ENCODE results near the gene CTTNBP2NL.
"Not testable (repeated sequence)": the region's sequence is repeated elsewhere in the genome, so short reads cannot be mapped to it uniquely, and the experiment has no call there.

Gene CTTNBP2NL

DNA sequence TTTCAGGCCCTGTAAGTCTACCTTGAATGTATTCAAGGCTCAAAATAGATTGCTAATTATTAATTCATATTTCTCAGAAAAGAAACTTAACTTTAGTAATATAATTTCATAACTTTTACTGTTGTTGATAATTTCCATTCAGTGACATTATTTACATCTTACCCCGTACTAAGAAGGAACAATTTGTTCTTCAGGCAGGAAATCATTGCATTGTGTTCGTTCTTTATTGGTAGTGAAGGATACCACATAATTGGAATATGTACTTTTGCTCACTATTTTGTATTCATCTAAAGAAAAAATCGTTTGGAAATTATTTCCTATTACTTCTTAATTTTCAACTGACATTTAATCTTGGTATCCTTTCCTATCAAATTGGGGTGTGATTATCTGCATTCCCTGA, 39.4 kb downstream of the CTTNBP2NL start:
- peaks cover 4% of the 10 kb centered on the region for H3K36me3 ChIP-seq (ENCODE audit: control insufficient read depth, low read depth, low read length)
- no peaks in the 10 kb centered on the region for H3K9me3 ChIP-seq (ENCODE audit: control insufficient read depth, low read depth, low read length)
- H3K4me1 ChIP-seq (ENCODE audit: control insufficient read depth, low read depth, low read length) = no peaks in the 10 kb centered on the region
- H3K9ac ChIP-seq (ENCODE audit: low read length) = no peak overlapping the region
- no peak overlapping the region for H3K4me3 ChIP-seq (ENCODE audit: low read length)
- no peaks in the 10 kb centered on the region for H3K27me3 ChIP-seq (ENCODE audit: control insufficient read depth, insufficient read depth, low read length)
- no peak overlapping the region for H3K27ac ChIP-seq (ENCODE audit: low read length)

DNA sequence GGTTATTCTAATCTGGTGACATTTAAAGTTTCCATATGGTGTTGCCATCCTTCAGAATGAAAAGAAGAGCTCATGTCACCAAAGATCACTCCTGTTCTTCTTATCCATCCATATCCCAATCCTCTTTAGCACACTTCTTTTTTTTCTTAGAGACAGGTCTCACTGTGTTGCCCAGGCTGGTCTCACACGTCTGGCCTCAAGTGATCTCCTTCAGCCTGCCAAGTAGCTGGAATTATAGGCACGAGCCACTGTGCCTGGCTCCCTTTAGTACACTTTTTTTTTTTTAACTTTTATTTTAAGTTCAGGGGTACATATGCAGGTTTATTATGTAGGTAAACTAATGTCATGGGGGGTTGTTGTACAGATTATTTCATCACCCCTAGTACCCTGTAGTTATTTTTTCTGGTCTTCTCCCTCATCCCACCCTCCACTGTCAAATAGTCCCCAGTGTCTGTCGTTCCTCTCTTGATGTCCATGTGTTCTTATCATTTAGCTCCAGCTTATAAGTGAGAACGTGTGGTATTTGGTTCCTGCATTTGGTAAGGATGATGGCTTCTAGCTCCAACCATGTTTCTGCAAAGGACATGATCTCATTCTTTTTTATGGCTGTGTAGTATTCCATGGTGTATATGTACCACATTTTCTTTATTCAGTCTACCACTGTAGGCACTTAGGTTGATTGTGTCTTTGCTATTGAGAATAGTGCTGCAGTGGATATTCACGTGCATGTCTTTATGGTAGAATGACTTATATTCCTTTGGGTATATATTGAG, 40.6 kb downstream of the CTTNBP2NL start:
- H3K4me3 ChIP-seq (ENCODE audit: low read length) = no peak overlapping the region
- no peaks in the 10 kb centered on the region for H3K4me1 ChIP-seq (ENCODE audit: control insufficient read depth, low read depth, low read length)
- no peaks in the 10 kb centered on the region for H3K27me3 ChIP-seq (ENCODE audit: control insufficient read depth, insufficient read depth, low read length)
- no peak overlapping the region for H3K27ac ChIP-seq (ENCODE audit: low read length)
- H3K9me3 ChIP-seq (ENCODE audit: control insufficient read depth, low read depth, low read length) = no peaks in the 10 kb centered on the region
- no peak overlapping the region for H3K9ac ChIP-seq (ENCODE audit: low read length)
- H3K36me3 ChIP-seq (ENCODE audit: control insufficient read depth, low read depth, low read length) = peaks cover 4% of the 10 kb centered on the region

DNA sequence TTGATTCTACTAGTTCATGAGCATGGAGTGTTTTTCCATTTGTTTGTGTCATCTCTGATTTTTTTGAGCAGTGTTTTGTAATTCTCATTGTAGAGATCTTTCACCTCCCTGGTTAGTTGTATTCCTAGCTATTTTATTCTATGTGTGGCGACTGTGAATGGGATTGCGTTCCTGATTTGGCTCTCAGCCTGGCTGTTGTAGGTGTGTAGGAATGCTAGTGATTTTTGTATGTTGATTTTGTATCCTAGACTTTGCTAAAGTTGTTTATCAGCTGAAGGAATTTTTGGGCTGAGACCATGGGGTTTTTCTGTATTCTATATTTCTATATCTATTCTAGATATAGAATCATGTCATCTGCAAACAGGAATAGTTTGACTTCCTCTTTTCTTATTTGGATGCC, 42.1 kb downstream of the CTTNBP2NL start:
- not testable (repeated sequence) for H3K27me3 ChIP-seq (ENCODE audit: control insufficient read depth, insufficient read depth, low read length); H3K27ac ChIP-seq (ENCODE audit: low read length); H3K9me3 ChIP-seq (ENCODE audit: control insufficient read depth, low read depth, low read length); H3K9ac ChIP-seq (ENCODE audit: low read length); H3K4me1 ChIP-seq (ENCODE audit: control insufficient read depth, low read depth, low read length); H3K36me3 ChIP-seq (ENCODE audit: control insufficient read depth, low read depth, low read length); H3K4me3 ChIP-seq (ENCODE audit: low read length)

DNA sequence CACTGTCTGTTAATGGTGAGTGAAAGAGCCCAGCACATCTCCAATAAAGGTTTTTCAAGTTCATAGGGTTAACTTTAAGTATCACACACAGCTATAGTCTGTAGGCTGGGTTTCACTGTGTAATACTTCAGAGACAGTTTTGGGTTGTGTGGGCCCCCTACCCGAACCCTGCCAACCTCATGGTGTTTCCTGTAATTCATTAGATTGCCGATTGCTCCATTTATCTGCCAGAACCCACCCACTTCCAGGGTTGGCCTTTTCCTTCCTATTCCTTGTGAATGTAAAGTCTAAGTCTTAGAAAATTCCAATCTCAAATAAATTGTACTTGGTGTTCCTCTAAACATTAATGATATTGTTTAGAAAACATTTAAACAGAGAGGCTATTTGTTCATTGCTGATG, 43.6 kb downstream of the CTTNBP2NL start:
- peaks cover 4% of the 10 kb centered on the region for H3K36me3 ChIP-seq (ENCODE audit: control insufficient read depth, low read depth, low read length)
- no peak overlapping the region for H3K27ac ChIP-seq (ENCODE audit: low read length)
- no peak overlapping the region for H3K4me3 ChIP-seq (ENCODE audit: low read length)
- no peaks in the 10 kb centered on the region for H3K9me3 ChIP-seq (ENCODE audit: control insufficient read depth, low read depth, low read length)
- H3K27me3 ChIP-seq (ENCODE audit: control insufficient read depth, insufficient read depth, low read length) = no peaks in the 10 kb centered on the region
- H3K9ac ChIP-seq (ENCODE audit: low read length) = no peak overlapping the region
- no peaks in the 10 kb centered on the region for H3K4me1 ChIP-seq (ENCODE audit: control insufficient read depth, low read depth, low read length)

DNA sequence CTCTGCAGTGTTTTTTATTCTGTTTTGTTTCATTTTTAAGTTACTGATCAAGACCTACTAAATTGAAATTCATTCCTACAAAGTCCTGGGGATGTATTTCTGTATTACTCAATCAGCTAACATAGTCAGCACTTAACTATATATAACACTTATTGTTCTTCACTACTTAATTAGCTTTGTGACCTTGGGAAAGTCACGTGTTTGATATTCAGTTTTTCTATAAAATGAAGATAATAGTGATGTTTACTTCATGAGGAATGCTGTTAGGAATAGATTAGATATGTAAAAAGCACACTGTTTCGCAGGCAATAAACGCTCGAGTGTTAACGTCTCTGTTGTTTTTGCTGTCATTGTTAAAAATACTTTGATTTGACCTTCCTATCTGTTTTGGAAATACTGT, 44.6 kb downstream of the CTTNBP2NL start:
- peaks cover 4% of the 10 kb centered on the region for H3K36me3 ChIP-seq (ENCODE audit: control insufficient read depth, low read depth, low read length)
- H3K27ac ChIP-seq (ENCODE audit: low read length) = no peak overlapping the region
- no peaks in the 10 kb centered on the region for H3K9me3 ChIP-seq (ENCODE audit: control insufficient read depth, low read depth, low read length)

DNA sequence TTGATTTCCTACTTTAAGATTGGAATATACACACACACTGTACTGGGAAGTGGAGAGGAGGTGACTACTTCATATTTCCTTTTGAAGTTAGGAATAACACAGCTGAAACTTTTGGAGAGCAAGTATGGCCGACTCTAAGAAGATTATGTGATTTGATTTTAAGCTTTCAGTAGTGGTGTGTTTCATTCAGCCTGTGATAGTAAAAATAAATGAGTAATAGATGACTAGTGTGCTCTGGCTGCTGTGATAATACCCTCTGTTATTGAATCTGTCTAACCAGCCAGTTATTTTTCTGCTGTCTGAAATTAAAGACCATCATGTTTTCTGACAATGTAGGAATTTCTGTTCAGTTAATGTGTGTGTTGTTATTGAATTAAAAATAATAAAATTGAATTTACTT, 48.3 kb downstream of the CTTNBP2NL start:
- H3K4me3 ChIP-seq (ENCODE audit: low read length) = no peak overlapping the region
- no peak overlapping the region for H3K9ac ChIP-seq (ENCODE audit: low read length)
- H3K27me3 ChIP-seq (ENCODE audit: control insufficient read depth, insufficient read depth, low read length) = no peaks in the 10 kb centered on the region
- H3K36me3 ChIP-seq (ENCODE audit: control insufficient read depth, low read depth, low read length) = peaks cover 14% of the 10 kb centered on the region
- H3K9me3 ChIP-seq (ENCODE audit: control insufficient read depth, low read depth, low read length) = no peaks in the 10 kb centered on the region
- no peaks in the 10 kb centered on the region for H3K4me1 ChIP-seq (ENCODE audit: control insufficient read depth, low read depth, low read length)
- no peak overlapping the region for H3K27ac ChIP-seq (ENCODE audit: low read length)

More for the DNA sequence above, 44.6 kb downstream of the CTTNBP2NL start:
- Histone ChIP-seq H3K27me3 (ENCODE audit: control insufficient read depth, insufficient read depth, low read length) (no peaks in the 10 kb centered on the region), H3K4me3 (ENCODE audit: low read length) (no peak overlapping the region), H3K4me1 (ENCODE audit: control insufficient read depth, low read depth, low read length) (no peaks in the 10 kb centered on the region), H3K9ac (ENCODE audit: low read length) (no peak overlapping the region)

DNA sequence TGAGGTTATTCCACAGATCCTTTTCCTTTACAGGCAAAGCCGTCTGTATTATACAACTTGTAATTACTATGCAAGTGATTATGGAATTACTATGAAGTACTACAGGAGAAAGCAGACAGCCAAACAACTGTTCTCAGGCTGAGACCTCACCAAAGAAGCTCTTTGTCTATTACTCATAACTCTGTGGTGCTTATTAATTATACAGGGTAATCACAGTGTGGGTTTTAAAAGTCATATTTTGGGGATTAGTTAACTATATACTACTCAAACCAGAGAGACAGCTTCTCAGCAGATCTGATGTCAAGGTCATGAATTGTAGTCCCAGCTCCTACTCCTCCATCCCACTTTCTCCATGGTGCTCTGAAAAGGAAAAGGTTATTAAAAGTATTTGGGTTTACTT, 49.6 kb downstream of the CTTNBP2NL start:
- H3K9me3 ChIP-seq (ENCODE audit: control insufficient read depth, low read depth, low read length) = no peaks in the 10 kb centered on the region
- H3K27me3 ChIP-seq (ENCODE audit: control insufficient read depth, insufficient read depth, low read length) = no peaks in the 10 kb centered on the region
- H3K4me1 ChIP-seq (ENCODE audit: control insufficient read depth, low read depth, low read length) = no peaks in the 10 kb centered on the region
- no peak overlapping the region for H3K4me3 ChIP-seq (ENCODE audit: low read length)
- H3K27ac ChIP-seq (ENCODE audit: low read length) = no peak overlapping the region
- H3K36me3 ChIP-seq (ENCODE audit: control insufficient read depth, low read depth, low read length) = peaks cover 22% of the 10 kb centered on the region
- H3K9ac ChIP-seq (ENCODE audit: low read length) = no peak overlapping the region

DNA sequence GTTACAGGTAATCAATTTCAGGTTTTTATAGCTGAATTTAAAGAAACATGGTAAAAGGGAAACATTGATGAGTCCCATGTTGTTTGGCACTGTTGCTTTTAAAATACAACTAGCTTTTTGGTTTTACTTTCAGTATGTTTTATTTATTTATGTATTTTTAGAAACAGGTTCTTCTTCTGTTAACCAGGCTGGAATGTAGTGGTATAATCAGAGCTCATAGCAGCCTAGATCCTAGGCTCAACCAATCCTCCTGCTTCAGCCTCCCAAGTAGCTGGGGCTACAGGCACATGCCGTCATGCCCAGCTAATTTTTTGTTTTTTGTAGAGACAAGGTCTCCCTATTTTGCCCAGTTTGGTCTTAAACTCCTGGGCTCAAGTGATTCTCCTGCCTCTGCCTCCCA, 50.4 kb downstream of the CTTNBP2NL start:
- H3K4me1 ChIP-seq (ENCODE audit: control insufficient read depth, low read depth, low read length) = no peaks in the 10 kb centered on the region

DNA sequence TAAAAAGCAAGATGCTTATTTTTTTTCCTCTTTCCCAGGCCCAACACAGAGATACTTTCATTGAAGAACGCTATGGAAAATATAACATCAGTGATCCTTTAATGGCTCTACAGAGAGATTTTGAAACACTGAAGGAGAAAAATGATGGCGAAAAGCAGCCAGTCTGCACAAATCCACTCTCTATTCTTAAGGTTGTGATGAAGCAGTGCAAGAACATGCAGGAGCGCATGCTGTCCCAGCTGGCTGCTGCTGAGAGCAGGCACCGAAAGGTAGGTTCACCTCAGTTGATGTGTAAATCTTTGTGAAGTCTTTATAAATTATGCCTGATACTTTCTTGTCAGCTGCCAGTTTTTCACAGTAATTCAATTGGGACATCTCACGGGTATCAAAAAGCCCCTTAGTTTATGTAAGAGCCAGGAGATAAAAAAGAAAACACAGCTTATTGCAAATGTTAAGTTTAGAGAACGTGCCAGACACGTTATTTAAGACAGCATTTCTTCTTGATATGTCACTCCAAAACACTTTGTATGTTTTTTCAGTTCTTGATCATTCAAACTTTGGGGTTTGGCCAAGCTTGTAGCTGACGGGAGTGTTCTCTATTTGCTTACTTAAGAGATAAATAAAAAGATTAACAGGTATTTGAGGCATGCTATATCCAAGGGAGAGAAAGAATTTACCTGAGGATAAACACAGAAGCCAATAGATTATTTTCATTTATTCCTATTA, 53.1 kb downstream of the CTTNBP2NL start:
- H3K9ac ChIP-seq (ENCODE audit: low read length) = no peak overlapping the region
- no peaks in the 10 kb centered on the region for H3K4me1 ChIP-seq (ENCODE audit: control insufficient read depth, low read depth, low read length)
- peaks cover 24% of the 10 kb centered on the region for H3K36me3 ChIP-seq (ENCODE audit: control insufficient read depth, low read depth, low read length)
- H3K27me3 ChIP-seq (ENCODE audit: control insufficient read depth, insufficient read depth, low read length) = no peaks in the 10 kb centered on the region
- no peak overlapping the region for H3K27ac ChIP-seq (ENCODE audit: low read length)
- no peak overlapping the region for H3K4me3 ChIP-seq (ENCODE audit: low read length)
- H3K9me3 ChIP-seq (ENCODE audit: control insufficient read depth, low read depth, low read length) = no peaks in the 10 kb centered on the region

More for the DNA sequence above, 50.4 kb downstream of the CTTNBP2NL start:
- Histone ChIP-seq H3K9ac (ENCODE audit: low read length) (no peak overlapping the region), H3K36me3 (ENCODE audit: control insufficient read depth, low read depth, low read length) (peaks cover 22% of the 10 kb centered on the region), H3K9me3 (ENCODE audit: control insufficient read depth, low read depth, low read length) (no peaks in the 10 kb centered on the region), H3K27ac (ENCODE audit: low read length) (no peak overlapping the region), H3K27me3 (ENCODE audit: control insufficient read depth, insufficient read depth, low read length) (no peaks in the 10 kb centered on the region), H3K4me3 (ENCODE audit: low read length) (no peak overlapping the region)

DNA sequence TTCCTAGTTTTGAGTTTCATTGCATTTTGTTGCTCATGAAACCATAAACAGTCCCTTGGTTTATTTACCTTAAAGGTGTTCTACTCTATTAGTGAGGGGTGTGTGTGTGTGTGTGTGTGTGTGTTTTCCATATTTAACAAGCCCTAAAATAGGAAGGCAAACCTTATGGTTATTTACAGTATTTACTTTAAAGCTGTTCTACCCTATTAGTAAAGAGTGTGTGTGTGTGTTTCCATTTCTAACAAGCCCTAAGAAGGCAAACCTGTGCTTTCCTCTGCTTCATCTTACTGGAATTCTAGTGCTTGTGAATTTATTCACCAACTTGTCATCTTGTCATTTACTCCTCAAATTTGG, 53.6 kb downstream of the CTTNBP2NL start:
- Histone ChIP-seq H3K4me1 (ENCODE audit: control insufficient read depth, low read depth, low read length) (no peaks in the 10 kb centered on the region), H3K4me3 (ENCODE audit: low read length) (no peak overlapping the region), H3K27ac (ENCODE audit: low read length) (no peak overlapping the region), H3K9ac (ENCODE audit: low read length) (no peak overlapping the region), H3K9me3 (ENCODE audit: control insufficient read depth, low read depth, low read length) (no peaks in the 10 kb centered on the region), H3K36me3 (ENCODE audit: control insufficient read depth, low read depth, low read length) (peaks cover 28% of the 10 kb centered on the region), H3K27me3 (ENCODE audit: control insufficient read depth, insufficient read depth, low read length) (no peaks in the 10 kb centered on the region)

DNA sequence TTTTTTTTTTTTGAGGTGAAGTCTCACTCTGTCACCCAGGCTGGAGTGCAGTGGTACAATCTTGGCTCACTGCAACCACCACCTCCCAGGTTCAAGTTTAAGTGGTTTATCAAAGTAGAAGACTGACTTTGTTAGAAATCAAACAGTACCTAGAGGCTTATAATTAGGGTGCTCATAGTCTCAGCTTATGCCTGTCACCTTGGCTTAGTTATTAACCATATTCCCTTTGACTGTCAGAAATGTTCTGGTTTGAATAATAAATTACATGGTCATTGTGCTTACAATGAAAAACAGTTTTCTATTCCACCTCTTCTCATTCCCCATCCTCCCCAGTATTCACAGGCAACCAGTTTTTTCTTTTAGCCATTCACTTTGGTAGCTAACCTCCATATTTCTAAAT, 54.8 kb downstream of the CTTNBP2NL start:
- Histone ChIP-seq H3K4me1 (ENCODE audit: control insufficient read depth, low read depth, low read length) (no peaks in the 10 kb centered on the region), H3K4me3 (ENCODE audit: low read length) (no peak overlapping the region), H3K27me3 (ENCODE audit: control insufficient read depth, insufficient read depth, low read length) (no peaks in the 10 kb centered on the region), H3K36me3 (ENCODE audit: control insufficient read depth, low read depth, low read length) (peaks cover 35% of the 10 kb centered on the region), H3K9me3 (ENCODE audit: control insufficient read depth, low read depth, low read length) (no peaks in the 10 kb centered on the region), H3K27ac (ENCODE audit: low read length) (no peak overlapping the region), H3K9ac (ENCODE audit: low read length) (no peak overlapping the region)

DNA sequence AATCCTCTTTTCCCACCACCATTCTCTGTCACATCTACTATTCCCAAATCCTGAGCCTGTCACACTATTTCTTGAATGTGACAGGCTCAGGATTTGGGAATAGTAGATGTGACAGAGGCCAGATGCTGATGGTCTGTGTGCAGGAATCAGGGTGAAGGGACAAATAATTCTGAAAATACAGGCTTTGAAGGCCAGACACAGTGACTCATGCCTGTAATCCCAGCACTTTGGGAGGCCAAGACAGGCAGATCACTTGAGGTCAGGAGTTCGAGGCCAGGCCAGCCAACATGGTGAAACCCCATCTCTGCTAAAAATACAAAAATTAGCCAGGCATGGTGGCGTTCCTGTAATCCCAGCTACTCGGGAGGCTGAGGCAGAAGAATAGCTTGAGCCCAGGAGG, 55.3 kb downstream of the CTTNBP2NL start:
- not testable (repeated sequence) for H3K4me1 ChIP-seq (ENCODE audit: control insufficient read depth, low read depth, low read length); H3K4me3 ChIP-seq (ENCODE audit: low read length); H3K27ac ChIP-seq (ENCODE audit: low read length); H3K27me3 ChIP-seq (ENCODE audit: control insufficient read depth, insufficient read depth, low read length); H3K9me3 ChIP-seq (ENCODE audit: control insufficient read depth, low read depth, low read length); H3K9ac ChIP-seq (ENCODE audit: low read length)
- peaks cover 40% of the 10 kb centered on the region for H3K36me3 ChIP-seq (ENCODE audit: control insufficient read depth, low read depth, low read length)
